Measurements from ENCODE around the gene RACGAP1. TPM values are rescaled to one million over a fixed set of nuclear protein-coding genes. Genes with fewer than 3 reads are reported as not detected.
A peak's percentile ranks its signal among the peaks of the same experiment; 100 is the strongest.

Gene RACGAP1
- polyA plus RNA-seq, 3 donors: 3.1 to 5.4 (median 3.6) TPM

GRCh38 chr12:50021031-50021430 is 4.3 kb downstream of the RACGAP1 start:
- Histone ChIP-seq H3K27me3 (ENCODE audit: control insufficient read depth in 2 of 2, insufficient read depth in 2 of 2, low read length in 2 of 2) (no peaks in the 10 kb centered on the region), H3K9me3 (replicated peaks in 1 of 2; ENCODE audit: control insufficient read depth in 1 of 2, insufficient read depth in 1 of 2, low read length in 2 of 2) (no peaks in the 10 kb centered on the region), H3K9ac (ENCODE audit: insufficient read depth, low read length, poor library complexity, severe bottlenecking) (no peak overlapping the region), H2AFZ (ENCODE audit: insufficient read depth, low read depth, low read length, poor library complexity, severe bottlenecking) (no peak overlapping the region), H4K20me1 (ENCODE audit: insufficient read depth, low read length) (no peaks in the 10 kb centered on the region), H3K79me2 (ENCODE audit: insufficient read depth, low read length) (peaks cover 94% of the 10 kb centered on the region), H3K27ac (ENCODE audit: low read depth in 1 of 2, low read length in 2 of 2) (peak overlapping the region in 1 of 2 donors; percentile 10), H3K4me2 (replicated peaks; ENCODE audit: extremely low read depth, low read length, poor library complexity, severe bottlenecking) (no peak overlapping the region), H3K4me3 (replicated peaks in 1 of 3; ENCODE audit: low read depth in 2 of 3, low read length in 3 of 3) (no peak overlapping the region), H3K4me1 (ENCODE audit: control insufficient read depth in 1 of 2, insufficient read depth in 2 of 2, low read length in 2 of 2) (peaks cover 31 to 38% of the 10 kb centered on the region in 2 donors), H3K36me3 (replicated peaks in 1 of 2; ENCODE audit: control insufficient read depth in 1 of 2, insufficient read depth in 2 of 2, low read length in 2 of 2) (peaks cover 0 to 2% of the 10 kb centered on the region in 2 donors)
- Mint-ChIP-seq H3K36me3 (peaks cover 0 to under 1% of the 10 kb centered on the region in 2 donors), H3K9me3 (no peaks in the 10 kb centered on the region), H3K4me1 (peaks cover 52% of the 10 kb centered on the region), H3K27ac (peak overlapping the region in 1 of 7 donors; percentile 8), H3K27me3 (ENCODE audit: low read depth in 3 of 3) (no peaks in the 10 kb centered on the region), H3K4me3 (no peak overlapping the region)
- no CpG with 5 or more reads among the region's 4 CpGs for WGBS (ENCODE audit: insufficient coverage)
- intact Hi-C loops (cut with micrococcal nuclease): no loop called here
- no peak for TF ChIP-seq CTCF (IDR thresholded peaks at IDR 0.05)
- no peak for DNase-seq

GRCh38 chr12:50019524-50019923 is 5.8 kb downstream of the RACGAP1 start:
- intact Hi-C loops (cut with micrococcal nuclease): no loop called here
- Mint-ChIP-seq H3K9me3 (no peaks in the 10 kb centered on the region), H3K4me1 (peaks cover 46% of the 10 kb centered on the region), H3K27me3 (ENCODE audit: low read depth in 3 of 3) (no peaks in the 10 kb centered on the region), H3K27ac (peak overlapping the region in 3 of 7 donors; percentile 1 to 64 (median 61)), H3K36me3 (peaks cover 6 to 13% of the 10 kb centered on the region in 2 donors), H3K4me3 (no peak overlapping the region)
- Histone ChIP-seq H3K36me3 (replicated peaks in 1 of 2; ENCODE audit: control insufficient read depth in 1 of 2, insufficient read depth in 2 of 2, low read length in 2 of 2) (peaks cover 5 to 6% of the 10 kb centered on the region in 2 donors), H3K4me3 (replicated peaks in 1 of 3; ENCODE audit: low read depth in 2 of 3, low read length in 3 of 3) (no peak overlapping the region), H3K27me3 (ENCODE audit: control insufficient read depth in 2 of 2, insufficient read depth in 2 of 2, low read length in 2 of 2) (no peaks in the 10 kb centered on the region), H3K27ac (ENCODE audit: low read depth in 1 of 2, low read length in 2 of 2) (peak overlapping the region in 1 of 2 donors; percentile 85), H3K9ac (ENCODE audit: insufficient read depth, low read length, poor library complexity, severe bottlenecking) (no peak overlapping the region), H4K20me1 (ENCODE audit: insufficient read depth, low read length) (no peaks in the 10 kb centered on the region), H3K4me1 (ENCODE audit: control insufficient read depth in 1 of 2, insufficient read depth in 2 of 2, low read length in 2 of 2) (peaks cover 22 to 34% of the 10 kb centered on the region in 2 donors), H2AFZ (ENCODE audit: insufficient read depth, low read depth, low read length, poor library complexity, severe bottlenecking) (no peak overlapping the region), H3K9me3 (replicated peaks in 1 of 2; ENCODE audit: control insufficient read depth in 1 of 2, insufficient read depth in 1 of 2, low read length in 2 of 2) (no peaks in the 10 kb centered on the region), H3K4me2 (replicated peaks; ENCODE audit: extremely low read depth, low read length, poor library complexity, severe bottlenecking) (no peak overlapping the region), H3K79me2 (ENCODE audit: insufficient read depth, low read length) (peaks cover 99% of the 10 kb centered on the region)
- TF ChIP-seq CTCF (IDR thresholded peaks at IDR 0.05): no peak
- DNase-seq: no peak
- WGBS (ENCODE audit: insufficient coverage): no CpG with 5 or more reads among the region's 2 CpGs

All from CD14-positive monocyte (primary cell).